Measurements from ENCODE around the gene STAT5B.
"Not testable (repeated sequence)": the region's sequence is repeated elsewhere in the genome, so short reads cannot be mapped to it uniquely, and the experiment has no call there.

Gene STAT5B

GRCh38 chr17:42230225-42230624 lies 46.0 kb downstream of the STAT5B start:
- no peak for DNase-seq

DNA sequence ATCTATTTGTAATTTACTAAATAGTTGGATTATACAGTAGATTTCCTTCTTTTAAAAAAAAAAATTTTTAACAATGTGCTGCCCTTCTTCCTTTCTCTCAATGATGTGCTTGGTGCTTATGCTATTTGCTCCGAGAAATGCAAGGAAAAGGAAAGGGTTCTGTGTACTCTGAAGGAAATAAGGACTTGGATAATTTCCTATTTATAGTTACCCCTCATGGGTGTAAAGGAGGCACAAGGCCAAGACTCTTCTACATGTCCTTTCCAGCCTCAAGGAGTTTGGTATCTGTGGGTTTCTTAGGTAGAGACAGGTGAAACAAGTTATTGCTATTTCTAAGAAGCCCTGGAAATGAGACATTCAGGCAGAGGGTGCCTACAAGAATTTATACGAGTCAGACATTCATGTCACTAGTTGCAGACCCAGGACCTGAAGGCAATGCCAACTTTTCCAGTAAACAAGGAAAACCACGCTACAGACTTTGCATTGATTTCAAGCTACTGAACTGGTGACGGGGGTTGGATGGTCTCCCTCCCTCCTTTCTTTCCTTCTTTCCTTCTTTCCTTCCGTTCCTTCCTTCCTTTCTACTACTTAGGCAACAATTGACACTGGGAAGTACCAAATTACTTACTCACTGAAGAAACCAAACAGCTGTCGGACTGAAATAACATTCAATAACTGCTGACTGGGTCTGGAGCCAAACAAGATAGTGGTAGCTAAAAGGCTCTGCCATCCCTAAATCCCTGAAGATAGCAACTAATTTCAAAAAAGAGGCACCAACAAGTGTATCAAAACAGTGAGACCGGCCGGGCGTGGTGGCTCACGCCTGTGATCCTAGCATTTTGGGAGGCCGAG lies 48.1 kb downstream of the STAT5B start:
- peak; percentile 5 for DNase-seq

GRCh38 chr17:42225646-42226045 lies 50.5 kb downstream of the STAT5B start:
- DNase-seq = no peak

- DNase-seq = no peak
These were observed 51.5 kb downstream of the STAT5B start for GRCh38 chr17:42224651-42225050.

DNA sequence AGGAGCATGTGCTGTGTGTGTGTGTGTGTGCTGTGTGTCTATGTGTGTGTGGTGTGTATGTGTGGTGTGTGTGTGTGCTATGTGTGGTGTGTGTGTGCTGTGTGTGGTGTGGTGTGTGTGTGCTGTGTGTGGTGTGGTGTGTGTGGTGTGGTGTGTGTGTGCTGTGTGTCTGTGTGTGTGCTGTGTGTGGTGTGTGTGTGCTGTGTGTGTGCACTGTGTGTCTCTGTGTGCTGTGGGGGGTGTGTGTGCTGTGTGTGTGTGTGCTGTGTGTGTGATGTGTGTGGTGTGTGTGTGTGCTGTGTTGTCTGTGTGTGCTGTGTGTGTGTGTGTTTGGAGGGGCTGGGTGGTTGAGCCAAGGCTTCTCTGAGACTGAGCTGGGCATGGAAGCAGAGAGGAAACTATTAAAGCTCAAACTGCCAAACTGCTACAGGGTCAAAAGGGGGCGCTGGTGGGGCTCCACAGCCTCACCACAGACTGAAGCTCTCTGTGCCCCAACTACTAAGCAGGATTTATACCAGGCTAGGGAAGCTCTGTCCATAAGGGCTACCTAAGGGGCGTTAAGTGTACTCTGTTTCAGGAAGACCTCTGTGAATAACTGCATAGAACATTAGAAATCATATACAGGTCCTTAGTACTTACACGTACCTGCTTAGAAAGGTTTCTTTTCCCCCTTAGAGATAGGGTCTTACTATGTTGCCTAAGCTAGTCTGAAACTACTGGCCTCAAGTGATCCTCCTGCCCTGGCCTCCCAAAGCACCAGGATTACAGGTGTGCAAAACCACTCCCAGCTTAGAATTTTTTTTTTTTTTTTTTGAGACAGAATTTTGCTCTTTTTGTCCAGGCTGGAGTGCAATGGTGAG lies 54.1 kb downstream of the STAT5B start:
- DNase-seq = peak; percentile 51

GRCh38 chr17:42219280-42219679 lies 56.9 kb downstream of the STAT5B start:
- not testable (repeated sequence) for DNase-seq

DNA sequence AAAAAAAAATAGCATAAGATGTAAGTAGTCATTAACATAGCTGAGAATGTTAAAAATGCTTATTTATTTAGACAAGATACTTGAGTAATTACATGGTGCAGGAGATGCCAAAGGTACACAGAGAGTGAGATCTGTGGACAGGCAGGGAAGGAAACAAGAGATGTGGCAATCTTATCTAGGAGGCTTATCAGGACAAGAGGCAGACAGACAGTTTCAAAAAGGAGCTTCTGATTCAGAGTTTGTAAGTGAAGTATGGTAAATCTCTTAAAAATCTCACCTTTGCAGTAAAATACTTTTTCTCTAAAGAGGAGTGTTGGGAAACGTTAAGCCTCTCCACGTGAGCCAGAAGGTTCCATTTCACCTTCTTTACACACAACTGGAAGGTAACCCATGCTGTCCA lies 62.0 kb downstream of the STAT5B start:
- no peak for DNase-seq

- no peak for DNase-seq
These were observed 63.8 kb downstream of the STAT5B start for GRCh38 chr17:42212382-42212781.

GRCh38 chr17:42211921-42212341 lies 64.3 kb downstream of the STAT5B start:
- DNase-seq = not testable (repeated sequence)

GRCh38 chr17:42210046-42210445 lies 66.1 kb downstream of the STAT5B start:
- no peak for DNase-seq

- not testable (repeated sequence) for DNase-seq
These were observed 70.0 kb downstream of the STAT5B start for GRCh38 chr17:42206153-42206612.

GRCh38 chr17:42203354-42203753 lies 72.8 kb downstream of the STAT5B start:
- no peak for DNase-seq

DNA sequence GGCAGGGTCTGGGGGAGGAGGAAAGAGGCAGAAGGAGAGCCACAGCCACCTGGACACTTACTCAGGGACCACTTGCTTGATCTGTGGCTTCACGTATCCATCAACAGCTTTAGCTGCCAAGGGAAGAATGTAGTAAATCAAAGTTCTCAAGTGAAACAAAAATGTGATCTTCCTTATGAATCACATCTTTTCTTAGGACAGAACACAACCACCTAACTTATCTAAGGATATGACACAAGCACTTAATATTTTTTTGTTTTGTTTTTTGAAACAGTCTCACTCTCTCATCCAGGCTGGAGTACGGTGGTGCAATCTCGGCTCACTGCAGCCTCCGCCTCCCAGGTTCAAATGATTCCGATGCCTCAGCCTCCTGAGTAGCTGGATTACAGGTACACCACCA lies 73.5 kb downstream of the STAT5B start:
- no peak for DNase-seq

DNA sequence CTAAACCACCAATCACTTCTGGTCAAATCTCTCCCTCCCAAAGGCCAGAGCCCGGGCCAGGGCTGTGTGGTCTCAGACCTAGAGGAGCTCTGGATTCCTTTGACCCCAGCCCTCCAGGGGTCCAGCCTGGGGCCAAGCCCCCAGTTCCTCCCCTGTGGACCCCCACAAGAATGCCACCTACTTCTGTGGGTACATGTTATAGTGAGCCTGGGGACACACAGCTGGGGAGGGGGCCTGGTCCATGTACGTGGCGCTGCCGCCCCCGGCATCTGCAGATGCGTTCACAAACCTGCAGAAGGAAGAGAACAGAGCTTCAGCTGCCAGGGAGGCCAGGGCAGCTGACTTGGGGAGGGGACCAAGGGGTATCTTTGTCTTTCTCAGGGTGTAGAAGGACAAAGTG lies 74.0 kb downstream of the STAT5B start:
- no peak for DNase-seq

DNA sequence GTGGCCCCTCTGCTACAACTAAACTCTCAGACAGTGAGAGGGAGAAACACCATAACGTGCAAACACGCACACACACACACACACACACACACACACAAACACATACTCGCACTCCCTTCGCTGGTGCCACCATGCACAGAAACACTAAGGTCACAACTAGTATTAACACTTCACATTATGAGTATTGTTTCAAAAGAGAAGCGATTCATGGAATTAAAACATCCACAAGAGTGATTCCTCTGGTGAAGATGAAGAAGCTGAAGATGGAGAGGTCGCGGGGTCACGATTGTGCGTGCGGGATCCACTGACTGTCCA lies 74.8 kb downstream of the STAT5B start:
- no peak for DNase-seq

DNA sequence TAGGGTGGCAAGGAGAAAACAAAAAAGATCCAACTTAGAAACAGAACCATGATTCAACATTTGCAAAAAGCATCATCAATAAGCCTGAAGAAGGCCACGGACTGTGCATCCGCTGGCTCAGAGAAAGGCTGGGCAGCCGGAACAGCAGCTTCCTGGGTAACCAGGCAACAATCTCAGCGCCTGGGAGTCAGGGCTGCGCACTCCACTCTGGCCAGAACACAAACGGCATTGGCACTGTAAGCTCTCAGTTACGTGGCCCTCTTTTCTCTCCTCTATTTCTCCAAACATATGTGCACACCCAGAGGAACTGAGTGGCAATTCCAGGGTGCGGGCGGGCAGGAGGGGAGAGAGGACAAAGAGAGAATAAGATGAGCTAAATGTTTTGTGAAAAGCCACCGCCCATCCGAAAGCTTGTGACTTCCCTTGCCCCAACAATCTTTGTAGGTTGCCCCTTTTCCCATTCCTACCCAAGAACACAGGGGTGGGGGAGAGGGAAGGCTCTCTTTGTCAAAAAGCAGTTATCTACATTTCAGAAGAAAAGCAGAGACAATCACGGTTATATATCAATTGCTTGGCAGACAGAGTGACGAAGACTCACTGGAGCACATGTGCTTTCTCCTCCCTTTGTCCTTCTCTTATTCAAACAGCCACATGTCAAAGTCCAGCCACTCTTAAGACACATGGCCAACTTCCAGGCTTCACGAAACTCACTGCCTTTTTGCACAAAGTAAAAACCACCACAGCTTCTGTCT lies 75.3 kb downstream of the STAT5B start:
- no peak for DNase-seq

- no peak for DNase-seq
These were observed 76.7 kb downstream of the STAT5B start for GRCh38 chr17:42199416-42200011.

DNA sequence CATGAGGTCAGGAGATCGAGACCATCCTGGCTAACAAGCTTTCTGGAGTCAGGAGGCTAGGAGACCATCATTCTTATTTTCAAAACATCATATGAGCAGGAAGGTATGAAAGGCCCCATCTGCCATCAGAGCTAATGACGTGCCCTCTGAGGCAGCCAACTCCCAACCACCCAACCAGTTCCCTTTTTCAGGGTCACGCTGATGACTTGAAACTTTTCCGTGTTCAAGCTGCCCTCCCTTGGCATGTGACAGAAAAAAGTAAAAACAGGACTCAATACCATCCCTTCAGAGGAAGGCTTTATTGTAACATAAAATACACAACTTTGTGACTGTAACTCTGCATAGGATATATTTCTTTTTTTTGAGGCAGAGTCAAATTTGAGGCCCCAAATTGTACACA lies 77.3 kb downstream of the STAT5B start:
- no peak for DNase-seq

- DNase-seq = no peak
These were observed 78.5 kb downstream of the STAT5B start for GRCh38 chr17:42197564-42198156.

- peak; percentile 73 for DNase-seq
These were observed 82.0 kb downstream of the STAT5B start, which contains the start of gene GHDC for GRCh38 chr17:42193969-42194899. TSS of gene GHDC (minus strand) at chr17:42194494. CDS start at chr17:42193581, 913 bp downstream.
